Skeletal muscle cell (primary cell): ENCODE results near the gene USP14.

Experiments
- DNase-seq: peaks from one replicate; pipeline ENCODE4 v3.0.0-alpha.2; 2010; ENCODE audit warnings: low read depth
- H3K4me3 ChIP-seq: 2 replicates; pipeline ENCODE4 v1.5.1; 2011; ENCODE audit warnings: low read depth, mild to moderate bottlenecking, control low read depth, low read length, moderate library complexity

USP14 gene

GRCh38 chr18:156514-157230 lies 1.7 kb upstream of the USP14 start:
- no peak overlapping the region for H3K4me3 ChIP-seq
- no peak for DNase-seq

- DNase-seq, result no peak
- H3K4me3 ChIP-seq, result peak overlapping the region; percentile 59
These were observed 788 bp downstream of the USP14 start for GRCh38 chr18:159037-159652.

- no peak for DNase-seq
- H3K4me3 ChIP-seq, result peak overlapping the region; percentile 59
These were observed 1.6 kb downstream of the USP14 start for GRCh38 chr18:159933-160332.

GRCh38 chr18:160831-161570 lies 2.6 kb downstream of the USP14 start:
- H3K4me3 ChIP-seq, result no peak overlapping the region
- no peak for DNase-seq

- no peak for DNase-seq
These were observed 14.0 kb downstream of the USP14 start for GRCh38 chr18:172361-172760.

GRCh38 chr18:179499-179898 lies 21.1 kb downstream of the USP14 start:
- DNase-seq, result no peak
- no peak overlapping the region for H3K4me3 ChIP-seq

More at GRCh38 chr18:172361-172760, 14.0 kb downstream of the USP14 start:
- no peak overlapping the region for H3K4me3 ChIP-seq

- DNase-seq, result no peak
- no peak overlapping the region for H3K4me3 ChIP-seq
These were observed 23.4 kb downstream of the USP14 start for GRCh38 chr18:181711-182110.

GRCh38 chr18:183769-184168 lies 25.4 kb downstream of the USP14 start:
- peak; percentile 4 for DNase-seq
- H3K4me3 ChIP-seq, result no peak overlapping the region

- no peak for DNase-seq
- H3K4me3 ChIP-seq, result no peak overlapping the region
These were observed 30.9 kb downstream of the USP14 start for GRCh38 chr18:189254-189653.

GRCh38 chr18:191725-192124 lies 33.4 kb downstream of the USP14 start:
- H3K4me3 ChIP-seq, result no peak overlapping the region
- no peak for DNase-seq

- no peak for DNase-seq
- no peak overlapping the region for H3K4me3 ChIP-seq
These were observed 34.4 kb downstream of the USP14 start for GRCh38 chr18:192801-193200.

GRCh38 chr18:195651-196050 lies 37.3 kb downstream of the USP14 start:
- no peak for DNase-seq
- H3K4me3 ChIP-seq, result no peak overlapping the region

GRCh38 chr18:199214-199613 lies 40.9 kb downstream of the USP14 start:
- H3K4me3 ChIP-seq, result no peak overlapping the region
- DNase-seq, result no peak

GRCh38 chr18:199768-200167 lies 41.4 kb downstream of the USP14 start:
- DNase-seq, result no peak
- no peak overlapping the region for H3K4me3 ChIP-seq

GRCh38 chr18:210075-210474 lies 51.7 kb downstream of the USP14 start:
- H3K4me3 ChIP-seq, result no peak overlapping the region
- DNase-seq, result no peak

GRCh38 chr18:210733-211132 lies 52.4 kb downstream of the USP14 start:
- no peak for DNase-seq
- H3K4me3 ChIP-seq, result no peak overlapping the region

- DNase-seq, result no peak
These were observed 53.2 kb downstream of the USP14 start for GRCh38 chr18:211582-211981.

GRCh38 chr18:212780-213179 lies 54.4 kb downstream of the USP14 start:
- H3K4me3 ChIP-seq, result no peak overlapping the region
- DNase-seq, result no peak

More at GRCh38 chr18:211582-211981, 53.2 kb downstream of the USP14 start:
- no peak overlapping the region for H3K4me3 ChIP-seq

- no peak overlapping the region for H3K4me3 ChIP-seq
- DNase-seq, result no peak
These were observed 55.1 kb downstream of the USP14 start for GRCh38 chr18:213505-213904.

- no peak overlapping the region for H3K4me3 ChIP-seq
These were observed 55.6 kb downstream of the USP14 start for GRCh38 chr18:213966-214365.

More at GRCh38 chr18:213966-214365, 55.6 kb downstream of the USP14 start:
- no peak for DNase-seq
